Fibroblast of the aortic adventitia (primary cell): ENCODE measurements around the gene RFFL. TPM values are rescaled to one million over a fixed set of nuclear protein-coding genes. Genes with fewer than 3 reads are reported as not detected.
"Not testable (repeated sequence)": the region's sequence is repeated elsewhere in the genome, so short reads cannot be mapped to it uniquely, and the experiment has no call there.

Experiments used
- DNase-seq: peaks from one replicate; pipeline ENCODE4 v3.0.0-alpha.2; 2010; ENCODE audit warnings: low read depth
- H3K4me3 ChIP-seq: 2 replicates; pipeline ENCODE4 v1.5.1; 2011; ENCODE audit warnings: low read depth, mild to moderate bottlenecking, control low read depth, low read length, moderate library complexity
- CTCF ChIP-seq: IDR thresholded peaks from 2 replicates; pipeline ENCODE4 v1.5.1; 2011; ENCODE audit warnings: mild to moderate bottlenecking, low read length, control low read depth, inconsistent platforms; ENCODE audit not compliant: insufficient read depth
- total RNA-seq: library from RNA; depleted of rRNA; stranded (reverse); fragments of >200 nt; gene quantifications from 2 replicates; pipeline ENCODE4 v1.2.3, GENCODE V29; 2012; ENCODE audit warnings: low replicate concordance

The RFFL gene
- 17.0 TPM in 2 replicates for total RNA-seq

- TF ChIP-seq CTCF: peak; percentile 7
- DNase-seq: peak; percentile 97
- peak within 1 kb of the TSS; percentile 44 for H3K4me3 ChIP-seq
Measured at GRCh38 chr17:35063514-35064223, at the start of gene RFFL. Gene RFFL, minus strand, starts transcription at chr17:35063707. Its CDS starts 37,154 bp downstream, at chr17:35026553.

- H3K4me3 ChIP-seq: not testable (repeated sequence)
Measured at GRCh38 chr17:35110791-35111190, 47.3 kb upstream of the RFFL start.

GRCh38 chr17:35104844-35105450 is 41.4 kb upstream of the RFFL start:
- no peak for TF ChIP-seq CTCF
- DNase-seq: no peak

More at GRCh38 chr17:35110791-35111190, 47.3 kb upstream of the RFFL start:
- not testable (repeated sequence) for DNase-seq

GRCh38 chr17:35103271-35103670 is 39.8 kb upstream of the RFFL start:
- no peak overlapping the region for H3K4me3 ChIP-seq
- TF ChIP-seq CTCF: no peak
- no peak for DNase-seq

More at GRCh38 chr17:35104844-35105450, 41.4 kb upstream of the RFFL start:
- no peak overlapping the region for H3K4me3 ChIP-seq

- TF ChIP-seq CTCF: no peak
- DNase-seq: no peak
- no peak overlapping the region for H3K4me3 ChIP-seq
Measured at GRCh38 chr17:35101725-35102124, 38.2 kb upstream of the RFFL start.

- TF ChIP-seq CTCF: no peak
- no peak for DNase-seq
- H3K4me3 ChIP-seq: no peak overlapping the region
Measured at GRCh38 chr17:35101036-35101435, 37.5 kb upstream of the RFFL start.

- H3K4me3 ChIP-seq: no peak overlapping the region
- DNase-seq: no peak
- TF ChIP-seq CTCF: no peak
Measured at GRCh38 chr17:35099908-35100307, 36.4 kb upstream of the RFFL start.
